Ammon's horn (tissue), 1 donor: Measurements from ENCODE around the gene CACNA1D.
A peak's percentile ranks its signal among the peaks of the same experiment; 100 is the strongest.
"Not testable (repeated sequence)": the region's sequence is repeated elsewhere in the genome, so short reads cannot be mapped to it uniquely, and the experiment has no call there.

Experiments
- DNase-seq: peaks from one replicate; pipeline ENCODE4 v3.0.0-alpha.2; 2016; ENCODE audit warnings: low spot score

Gene CACNA1D

GRCh38 chr3:53526704-53527055 lies 32.3 kb downstream of the CACNA1D start:
- DNase-seq = no peak

- DNase-seq = no peak
Measured at GRCh38 chr3:53530205-53530604, 35.8 kb downstream of the CACNA1D start.

DNA sequence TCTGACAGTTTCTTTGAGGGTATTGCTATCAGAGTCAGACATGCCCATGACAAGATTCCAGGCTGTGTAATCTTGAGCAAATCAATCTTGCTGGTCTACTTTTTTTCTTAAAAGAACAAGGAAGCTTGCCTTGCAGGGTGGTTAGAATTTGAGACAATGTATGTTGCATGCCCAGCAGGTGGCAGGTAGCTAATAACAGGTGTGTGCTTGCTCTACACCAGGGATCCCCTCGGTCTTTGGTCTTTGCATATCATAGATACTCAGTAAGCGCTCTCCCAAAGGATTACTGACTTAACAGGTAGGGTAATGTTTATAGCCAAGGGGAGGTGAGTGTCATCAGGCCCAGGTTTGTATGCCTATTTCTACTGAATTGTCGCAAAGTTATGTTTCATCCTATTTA lies 37.3 kb downstream of the CACNA1D start:
- DNase-seq = no peak

GRCh38 chr3:53533472-53533871 lies 39.1 kb downstream of the CACNA1D start:
- DNase-seq = no peak

DNA sequence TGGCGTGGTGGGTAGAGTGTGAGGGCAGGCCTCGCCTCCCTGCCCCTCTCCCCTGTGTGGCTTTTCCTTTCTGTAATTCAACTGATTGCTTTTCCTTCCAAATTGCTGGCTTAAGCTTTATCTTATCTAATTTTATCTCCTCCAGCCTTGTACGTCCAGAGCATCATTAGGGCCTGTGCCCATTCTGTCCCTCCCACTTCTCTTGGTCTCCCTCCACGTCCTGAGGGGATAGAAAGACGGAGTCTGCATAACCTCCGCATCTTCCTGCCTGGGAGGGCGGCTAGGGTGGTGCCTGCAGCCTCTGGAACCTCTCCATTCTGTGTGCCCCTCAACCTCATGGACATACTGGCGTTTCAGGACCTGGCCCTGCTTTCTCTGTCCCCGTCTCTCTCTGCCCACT lies 39.8 kb downstream of the CACNA1D start:
- no peak for DNase-seq

DNA sequence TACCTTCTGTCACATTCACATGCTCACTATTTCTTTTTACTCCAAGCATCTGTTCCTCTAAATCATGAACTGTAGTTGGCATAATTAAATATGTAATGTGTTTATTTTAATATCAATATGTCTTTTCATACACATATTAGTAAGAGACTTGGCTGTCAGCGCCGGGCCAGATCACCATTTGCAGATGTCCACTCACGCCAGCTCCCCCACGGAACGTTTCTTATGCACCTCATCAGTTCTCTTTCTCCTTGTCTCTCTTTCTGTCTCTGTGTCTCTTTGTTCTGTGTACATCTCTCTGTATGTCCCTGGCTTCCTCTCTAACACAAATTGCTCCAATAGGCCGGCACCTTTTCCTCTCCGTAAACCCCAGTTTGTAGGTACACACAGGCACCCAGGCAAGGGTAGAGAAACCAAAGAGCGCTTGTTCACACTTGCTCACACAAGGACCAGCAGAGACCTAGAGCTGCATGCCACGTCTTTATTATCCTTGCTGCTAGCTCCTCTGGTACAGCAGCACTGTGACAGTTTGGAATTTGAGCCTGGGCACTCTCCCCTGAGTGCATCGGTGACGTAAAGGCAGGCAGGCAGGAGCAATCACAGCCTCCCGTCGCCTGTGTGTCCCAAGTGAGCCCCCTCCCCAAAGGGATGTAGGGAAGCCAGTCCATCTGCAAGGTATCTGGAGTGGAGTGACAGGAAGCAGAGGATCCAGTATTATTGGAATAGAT lies 40.4 kb downstream of the CACNA1D start:
- no peak for DNase-seq

- no peak for DNase-seq
Measured at GRCh38 chr3:53536282-53536681, 41.9 kb downstream of the CACNA1D start.

- no peak for DNase-seq
Measured at GRCh38 chr3:53544357-53544756, 49.9 kb downstream of the CACNA1D start.

GRCh38 chr3:53545310-53545995 lies 51.0 kb downstream of the CACNA1D start:
- peak; percentile 31 for DNase-seq

DNA sequence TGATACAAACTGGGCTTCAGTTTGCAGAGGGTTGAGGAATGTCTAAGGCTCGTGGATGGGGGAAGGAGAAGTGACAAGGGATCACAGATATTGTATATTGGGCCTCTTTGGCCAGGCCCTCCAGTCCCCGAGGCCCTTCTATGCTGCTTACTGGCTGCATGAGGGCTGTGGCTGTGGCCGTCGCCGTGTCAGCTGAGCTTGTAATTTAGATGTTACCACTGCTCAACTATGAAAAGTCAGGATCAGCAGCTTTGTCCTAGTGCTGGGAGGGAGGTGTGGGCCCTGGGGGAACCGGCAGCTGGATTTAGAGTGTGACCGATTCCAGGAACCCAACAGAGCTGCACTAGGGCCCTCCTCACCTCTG lies 51.6 kb downstream of the CACNA1D start:
- no peak for DNase-seq

GRCh38 chr3:53547327-53547726 lies 52.9 kb downstream of the CACNA1D start:
- no peak for DNase-seq

- no peak for DNase-seq
Measured at GRCh38 chr3:53550005-53550620, 55.7 kb downstream of the CACNA1D start.

- no peak for DNase-seq
Measured at GRCh38 chr3:53551324-53551723, 56.9 kb downstream of the CACNA1D start.

- no peak for DNase-seq
Measured at GRCh38 chr3:53552730-53553129, 58.3 kb downstream of the CACNA1D start.

- DNase-seq = peak; percentile 41
Measured at GRCh38 chr3:53553200-53553599, 58.8 kb downstream of the CACNA1D start.

GRCh38 chr3:53554559-53555067 lies 60.2 kb downstream of the CACNA1D start:
- no peak for DNase-seq

GRCh38 chr3:53555068-53555588 lies 60.7 kb downstream of the CACNA1D start:
- no peak for DNase-seq

DNA sequence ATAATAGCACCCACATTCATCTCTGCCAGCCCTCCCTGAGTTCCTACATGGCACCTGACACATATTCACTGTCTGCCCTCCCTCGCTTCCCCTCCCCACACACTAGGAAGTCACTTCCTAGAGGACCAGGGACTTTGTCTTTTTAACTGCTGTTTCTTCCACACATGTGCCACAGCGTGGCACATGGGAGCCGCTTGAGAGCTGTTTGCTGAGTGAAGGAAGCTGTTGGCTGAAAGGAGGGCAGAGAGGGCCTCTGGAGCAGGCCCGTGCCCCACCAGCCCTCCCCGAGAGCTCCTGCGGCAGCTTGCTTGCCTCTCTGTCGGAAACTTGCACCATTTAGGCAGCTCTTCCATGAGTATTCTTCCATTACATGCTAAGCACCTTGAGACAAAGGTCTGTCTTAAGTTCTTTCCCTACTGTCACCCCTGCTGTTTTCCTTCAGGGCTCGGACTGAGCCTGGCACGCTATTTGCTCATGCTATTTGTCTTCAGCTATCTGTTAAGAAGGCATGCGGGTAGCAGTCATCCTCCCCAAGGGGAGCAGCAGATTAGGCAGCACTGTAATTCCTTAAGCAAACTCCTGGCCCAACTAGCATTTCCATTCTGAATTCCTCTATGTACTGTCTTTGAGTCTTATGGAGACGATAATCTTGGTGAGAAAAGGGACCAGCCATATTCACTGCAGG lies 72.2 kb downstream of the CACNA1D start:
- no peak for DNase-seq

DNA sequence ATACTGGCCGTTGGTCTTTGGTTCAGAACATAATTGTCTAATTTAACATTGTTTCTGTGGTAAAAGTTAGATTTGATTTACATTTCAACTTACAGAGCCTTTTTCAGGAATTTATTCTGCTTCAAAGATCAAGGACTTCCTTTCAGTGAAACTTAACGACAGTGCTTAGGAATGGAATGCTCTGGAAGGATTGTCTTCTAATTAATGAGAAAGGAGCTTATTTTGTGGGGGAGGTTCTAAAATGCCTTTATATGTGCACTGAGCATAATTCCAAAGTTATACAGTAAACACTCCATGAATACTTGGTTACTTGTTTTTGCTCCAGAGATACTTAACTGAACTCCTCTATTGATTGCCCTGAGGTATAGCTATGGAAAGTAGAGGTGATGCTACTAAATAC lies 75.7 kb downstream of the CACNA1D start:
- DNase-seq = no peak

DNA sequence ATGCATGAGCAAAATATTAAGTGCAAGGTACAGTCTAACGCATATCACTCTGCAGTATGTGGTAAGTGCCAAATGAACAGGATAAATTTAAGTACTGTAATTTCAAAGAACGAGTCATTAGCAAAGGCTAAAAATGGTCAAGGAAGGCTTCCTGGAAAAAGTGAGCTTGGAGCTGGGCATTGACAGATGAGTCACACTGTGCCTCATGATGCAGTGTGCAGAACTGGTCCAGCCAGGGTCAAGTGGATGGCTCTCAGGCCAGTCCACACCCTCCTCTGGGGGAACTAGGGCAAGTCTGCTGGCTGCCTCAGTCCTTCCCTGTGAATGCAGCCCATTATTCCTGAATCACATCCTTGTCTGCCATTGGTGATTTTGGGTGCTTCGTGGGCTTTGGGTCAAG lies 76.3 kb downstream of the CACNA1D start:
- no peak for DNase-seq

DNA sequence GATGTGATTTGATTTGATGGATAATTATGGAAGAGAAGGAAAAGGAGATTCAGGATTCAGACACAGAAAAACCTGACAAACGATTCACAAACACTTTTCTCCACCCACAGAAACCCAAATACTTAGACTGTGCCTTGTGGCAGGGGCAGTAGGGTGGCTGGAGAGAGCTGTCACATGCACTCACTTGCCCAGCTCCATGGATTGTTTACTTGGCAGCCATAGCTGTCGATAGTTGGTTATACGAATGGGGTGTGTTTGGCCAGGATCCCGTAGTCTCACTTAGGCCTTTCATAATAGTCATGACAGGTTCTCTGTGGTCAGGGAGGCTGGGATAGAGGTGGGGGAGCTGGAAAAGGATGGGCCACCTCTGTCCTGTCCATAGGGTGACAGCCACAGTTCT lies 76.9 kb downstream of the CACNA1D start:
- no peak for DNase-seq

GRCh38 chr3:53572184-53572583 lies 77.8 kb downstream of the CACNA1D start:
- not testable (repeated sequence) for DNase-seq
